Thyroid gland (tissue), 4 donors: ENCODE data around the gene CEP57L1.

Experiments used
- CTCF ChIP-seq, 6 experiments: fragments of 200-600 bp in 3 of 6; fragments of 450-650 bp in 3 of 6; sonication (generic) in 3 of 6; IDR thresholded peaks; one replicate each; pipeline ENCODE4 v1.5.1; 2016 to 2019; ENCODE audit warnings: antibody characterized with exemption in 6 of 6, mild to moderate bottlenecking in 2 of 6, inconsistent platforms in 1 of 6, moderate library complexity in 1 of 6
- POLR2A ChIP-seq, 2 donors: fragments of 450-650 bp; IDR thresholded peaks; one replicate each; pipeline ENCODE4 v1.6.1; 2017; ENCODE audit warnings: antibody characterized with exemption in 2 of 2, mild to moderate bottlenecking in 2 of 2, moderate library complexity in 1 of 2

DNA sequence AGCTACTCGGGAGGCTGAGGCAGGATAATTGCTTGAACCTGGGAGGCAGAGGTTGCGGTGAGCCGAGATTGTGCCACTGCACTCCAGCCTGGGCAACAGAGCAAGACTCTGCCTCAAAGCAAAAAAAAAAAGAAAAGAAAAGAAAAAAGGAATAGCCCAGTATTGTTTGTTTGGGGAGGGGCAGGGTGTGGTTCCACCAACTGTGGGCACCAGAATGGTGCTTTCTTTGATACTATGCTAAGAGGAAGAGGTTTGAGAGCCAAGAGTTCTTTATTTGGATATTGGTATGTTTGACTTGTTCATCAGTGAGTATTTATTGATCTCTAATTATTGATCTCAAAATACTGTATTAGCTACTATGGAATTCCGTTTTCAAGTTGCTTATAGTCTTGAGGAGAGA is 72.3 kb downstream of the CEP57L1 start:
- TF ChIP-seq CTCF (IDR thresholded peaks at IDR 0.05) (no peak), POLR2A (IDR thresholded peaks at IDR 0.05) (no peak)
